HG02938 (cell line): Measurements from ENCODE around the gene RBPJ.
"Not testable (repeated sequence)": the region's sequence is repeated elsewhere in the genome, so short reads cannot be mapped to it uniquely, and the experiment has no call there.

ENCODE experiments used
- ATAC-seq: cut with Tn5 transposase; IDR thresholded peaks from one replicate; pipeline ENCODE4 v1.9.1; 2021; ENCODE audit warnings: mild to moderate bottlenecking, moderate library complexity; ENCODE audit not compliant: unreplicated experiment

RBPJ gene

GRCh38 chr4:26369132-26369531 is 48.3 kb downstream of the RBPJ start:
- no peak for ATAC-seq

- ATAC-seq: no peak
These were observed 48.8 kb downstream of the RBPJ start for GRCh38 chr4:26369581-26369980.

- no peak for ATAC-seq
These were observed 51.3 kb downstream of the RBPJ start for GRCh38 chr4:26372076-26372475.

- peak; percentile 80 for ATAC-seq
These were observed 51.8 kb downstream of the RBPJ start for GRCh38 chr4:26372525-26373172.

- ATAC-seq: no peak
These were observed 54.7 kb downstream of the RBPJ start for GRCh38 chr4:26375551-26375950.

GRCh38 chr4:26377328-26378311 is 56.8 kb downstream of the RBPJ start:
- ATAC-seq: no peak

- no peak for ATAC-seq
These were observed 59.0 kb downstream of the RBPJ start for GRCh38 chr4:26379837-26380236.

- no peak for ATAC-seq
These were observed 59.9 kb downstream of the RBPJ start for GRCh38 chr4:26380740-26381139.

- no peak for ATAC-seq
These were observed 63.7 kb downstream of the RBPJ start for GRCh38 chr4:26384380-26385057.

- no peak for ATAC-seq
These were observed 64.9 kb downstream of the RBPJ start for GRCh38 chr4:26385690-26386089.

GRCh38 chr4:26386386-26386785 is 65.6 kb downstream of the RBPJ start:
- ATAC-seq: no peak

GRCh38 chr4:26388671-26389070 is 67.9 kb downstream of the RBPJ start:
- no peak for ATAC-seq

- ATAC-seq: no peak
These were observed 76.3 kb downstream of the RBPJ start for GRCh38 chr4:26397086-26397485.

GRCh38 chr4:26400132-26400531 is 79.3 kb downstream of the RBPJ start:
- ATAC-seq: no peak

GRCh38 chr4:26402017-26402416 is 81.2 kb downstream of the RBPJ start:
- not testable (repeated sequence) for ATAC-seq

GRCh38 chr4:26402458-26402857 is 81.6 kb downstream of the RBPJ start:
- ATAC-seq: peak; percentile 52

- no peak for ATAC-seq
These were observed 84.0 kb downstream of the RBPJ start for GRCh38 chr4:26404743-26405206.

- ATAC-seq: no peak
These were observed 85.6 kb downstream of the RBPJ start for GRCh38 chr4:26406346-26406975.

GRCh38 chr4:26407476-26407875 is 86.7 kb downstream of the RBPJ start:
- ATAC-seq: no peak

GRCh38 chr4:26410385-26411293 is 89.8 kb downstream of the RBPJ start:
- peak; percentile 52 for ATAC-seq
